Ishikawa (cell line): ENCODE measurements around the gene SQSTM1.

Experiments
- CEBPB ChIP-seq: IDR thresholded peaks from 2 replicates; pipeline ENCODE4 v1.6.1; 2012
- CREB1 ChIP-seq: IDR thresholded peaks from 2 replicates; pipeline ENCODE4 v1.6.1; 2012; ENCODE audit warnings: low read depth
- EGR1 ChIP-seq: IDR thresholded peaks from 2 replicates; pipeline ENCODE4 v1.6.1; 2012
- EP300 ChIP-seq: IDR thresholded peaks from 2 replicates; pipeline ENCODE4 v1.6.1; 2012; ENCODE audit warnings: borderline replicate concordance
- FOXM1 ChIP-seq: IDR thresholded peaks from 2 replicates; pipeline ENCODE4 v1.6.1; 2012; ENCODE audit warnings: low read depth, borderline replicate concordance
- MAX ChIP-seq: IDR thresholded peaks from 2 replicates; pipeline ENCODE4 v1.6.1; 2012
- NFIC ChIP-seq: IDR thresholded peaks from 2 replicates; pipeline ENCODE4 v1.6.1; 2012
- RAD21 ChIP-seq: IDR thresholded peaks from 2 replicates; pipeline ENCODE4 v1.6.1; 2012; ENCODE audit warnings: low read depth
- REST ChIP-seq: IDR thresholded peaks from 2 replicates; pipeline ENCODE4 v1.6.1; 2012; ENCODE audit warnings: low read depth, mild to moderate bottlenecking
- TAF1 ChIP-seq: IDR thresholded peaks from 2 replicates; pipeline ENCODE4 v1.6.1; 2012; ENCODE audit warnings: low read depth, mild to moderate bottlenecking
- TCF12 ChIP-seq: IDR thresholded peaks from 2 replicates; pipeline ENCODE4 v1.6.1; 2012; ENCODE audit warnings: low read depth
- TEAD4 ChIP-seq: IDR thresholded peaks from 2 replicates; pipeline ENCODE4 v1.6.1; 2012
- USF1 ChIP-seq: IDR thresholded peaks from 2 replicates; pipeline ENCODE4 v1.6.1; 2012
- YY1 ChIP-seq: IDR thresholded peaks from 2 replicates; pipeline ENCODE4 v1.6.1; 2012; ENCODE audit warnings: low read depth
- ZBTB7A ChIP-seq: IDR thresholded peaks from 2 replicates; pipeline ENCODE4 v1.6.1; 2012; ENCODE audit warnings: low read depth

Gene SQSTM1

GRCh38 chr5:179830818-179831468, 10.2 kb downstream of the SQSTM1 start:
- TF ChIP-seq EP300 (no peak), TAF1 (no peak), CEBPB (no peak), MAX (no peak), YY1 (no peak), CREB1 (no peak), ZBTB7A (no peak), TCF12 (no peak), EGR1 (no peak), NFIC (no peak), FOXM1 (no peak), TEAD4 (no peak), RAD21 (no peak), REST (no peak)

- TF ChIP-seq USF1 (no peak), TEAD4 (no peak), TCF12 (no peak)
These were observed 11.5 kb downstream of the SQSTM1 start for GRCh38 chr5:179832039-179832745.

- TF ChIP-seq CEBPB (no peak), EGR1 (no peak), TEAD4 (no peak), RAD21 (no peak), MAX (no peak), TCF12 (no peak), USF1 (no peak), NFIC (no peak), YY1 (no peak), TAF1 (no peak), REST (no peak), EP300 (no peak)
These were observed 12.5 kb downstream of the SQSTM1 start for GRCh38 chr5:179833056-179833708.

- no peak for TF ChIP-seq YY1
- no peak for TF ChIP-seq EGR1
- no peak for TF ChIP-seq USF1
- TF ChIP-seq RAD21, result no peak
- no peak for TF ChIP-seq FOXM1
These were observed 13.0 kb downstream of the SQSTM1 start for GRCh38 chr5:179833709-179834070.

GRCh38 chr5:179834120-179834519, 13.4 kb downstream of the SQSTM1 start:
- TF ChIP-seq TEAD4 (no peak), EP300 (no peak), REST (no peak), CREB1 (no peak)
